Activated T-cell treated with anti-CD3 and anti-CD28 coated beads, Interleukin-2, amount 50 U/mL, for 24 hours (primary cell): ENCODE results near the gene SATB1.
"Not testable (repeated sequence)": the region's sequence is repeated elsewhere in the genome, so short reads cannot be mapped to it uniquely, and the experiment has no call there.

Experiments used
- DNase-seq: peaks from one replicate; pipeline ENCODE4 v3.0.0-alpha.2; 2020
- H3K27ac Mint-ChIP-seq: 2 replicates; pipeline ENCODE4 v1.8.0; 2020; ENCODE audit warnings: mild to moderate bottlenecking, mixed read lengths
- H3K27me3 Mint-ChIP-seq: 2 replicates; pipeline ENCODE4 v1.8.0; 2020; ENCODE audit warnings: mixed read lengths
- H3K36me3 Mint-ChIP-seq: 2 replicates; pipeline ENCODE4 v1.8.0; 2020; ENCODE audit warnings: low read depth, mixed read lengths
- H3K4me1 Mint-ChIP-seq: 2 replicates; pipeline ENCODE4 v1.8.0; 2020; ENCODE audit warnings: low read depth, mixed read lengths
- H3K4me3 Mint-ChIP-seq: 2 replicates; pipeline ENCODE4 v1.8.0; 2020; ENCODE audit warnings: mild to moderate bottlenecking, moderate library complexity, mixed read lengths
- H3K9me3 Mint-ChIP-seq: 2 replicates; pipeline ENCODE4 v1.8.0; 2020; ENCODE audit warnings: mixed read lengths

Gene SATB1

DNA sequence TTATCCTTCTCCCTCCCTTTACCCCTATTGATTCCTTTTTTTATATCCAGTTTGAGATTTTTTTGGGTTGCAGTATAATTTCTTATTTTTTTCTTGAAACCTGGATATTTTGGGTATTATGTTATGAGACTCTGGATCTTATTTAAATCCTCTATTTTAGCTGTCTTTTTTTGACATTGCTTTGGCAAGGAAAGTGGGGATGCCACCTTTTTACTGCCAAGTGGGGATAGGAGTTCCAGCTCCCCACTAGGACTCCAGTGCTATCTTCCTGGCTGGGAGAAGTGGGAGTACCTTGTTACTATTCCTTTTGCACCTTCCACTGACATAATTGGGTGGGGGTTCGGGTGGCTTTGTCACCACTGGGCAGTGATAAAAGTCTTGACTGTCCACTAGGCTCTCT lies 87.9 kb downstream of the SATB1 start:
- H3K36me3 Mint-ChIP-seq, result no peaks in the 10 kb centered on the region
- H3K4me3 Mint-ChIP-seq, result no peak overlapping the region
- no peak for DNase-seq
- no peaks in the 10 kb centered on the region for H3K9me3 Mint-ChIP-seq
- no peak overlapping the region for H3K27ac Mint-ChIP-seq
- peaks cover 12% of the 10 kb centered on the region for H3K4me1 Mint-ChIP-seq
- no peaks in the 10 kb centered on the region for H3K27me3 Mint-ChIP-seq

DNA sequence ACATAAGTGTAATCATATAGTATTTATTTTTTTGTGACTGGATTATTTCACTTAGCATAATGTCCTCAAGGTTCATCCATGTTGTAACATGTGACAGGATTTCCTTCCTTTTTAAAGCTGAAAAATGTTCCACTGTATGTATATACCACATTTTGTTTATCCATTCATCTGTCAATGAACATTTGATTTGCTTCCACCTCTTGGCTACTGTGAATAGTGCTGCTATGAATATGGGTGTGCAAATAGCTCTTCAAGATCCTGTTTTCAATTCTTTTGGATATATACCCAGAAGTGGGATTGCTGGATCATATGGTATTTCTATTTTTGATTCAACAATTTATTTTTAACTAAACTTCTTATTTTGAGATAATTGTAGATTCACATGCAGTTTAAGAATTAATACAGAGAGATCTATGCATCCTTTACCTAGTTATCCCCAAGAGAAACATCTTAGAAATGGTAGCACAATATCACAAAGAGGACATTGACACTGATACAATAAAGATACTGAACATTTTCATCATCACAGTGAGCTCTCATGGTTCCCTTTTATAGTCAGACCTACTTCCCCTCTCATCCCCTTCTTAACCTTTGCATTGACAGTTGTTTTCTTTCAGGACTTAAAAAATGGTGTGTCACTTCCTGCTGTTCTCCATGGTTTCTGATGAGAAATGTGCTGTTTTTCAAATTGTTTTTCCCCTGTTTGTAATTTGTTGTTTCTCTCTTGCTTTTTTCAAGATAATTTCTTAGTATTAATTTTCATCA lies 90.1 kb downstream of the SATB1 start:
- no peaks in the 10 kb centered on the region for H3K36me3 Mint-ChIP-seq
- no peak overlapping the region for H3K4me3 Mint-ChIP-seq
- no peaks in the 10 kb centered on the region for H3K9me3 Mint-ChIP-seq
- no peak for DNase-seq
- peaks cover 12% of the 10 kb centered on the region for H3K4me1 Mint-ChIP-seq
- H3K27ac Mint-ChIP-seq, result no peak overlapping the region
- H3K27me3 Mint-ChIP-seq, result no peaks in the 10 kb centered on the region

- not testable (repeated sequence) for H3K9me3 Mint-ChIP-seq, H3K27me3 Mint-ChIP-seq, DNase-seq, H3K4me3 Mint-ChIP-seq, H3K27ac Mint-ChIP-seq, H3K36me3 Mint-ChIP-seq
- peaks cover 11% of the 10 kb centered on the region for H3K4me1 Mint-ChIP-seq
Measured at GRCh38 chr3:18330772-18331441, 94.2 kb downstream of the SATB1 start.

DNA sequence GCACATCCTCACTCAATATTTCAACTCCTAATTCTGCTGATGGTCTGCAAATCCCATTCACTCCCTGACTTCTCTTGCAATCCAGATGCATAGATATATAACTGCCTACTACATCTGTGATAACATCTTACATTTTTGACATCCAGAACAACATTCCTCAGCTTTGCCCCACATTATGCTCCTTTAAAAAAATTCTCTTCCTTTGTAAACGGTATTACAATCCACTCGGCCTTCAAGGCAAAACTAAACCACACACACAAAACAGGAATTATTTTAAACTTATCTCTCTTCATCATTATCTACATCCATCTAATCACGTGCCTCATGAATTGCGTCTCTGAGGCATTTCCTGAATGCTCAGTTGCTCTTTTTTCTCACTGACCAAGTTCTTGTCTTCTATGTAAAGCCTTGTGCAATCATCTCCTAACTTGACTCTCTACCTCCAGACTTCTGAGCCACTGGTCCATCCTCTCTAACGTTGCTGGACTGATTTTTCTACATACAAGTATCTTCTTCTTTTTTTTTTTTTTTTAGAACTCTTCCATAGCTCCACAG lies 117.0 kb downstream of the SATB1 start:
- no peaks in the 10 kb centered on the region for H3K36me3 Mint-ChIP-seq
- no peak for DNase-seq
- H3K27ac Mint-ChIP-seq, result no peak overlapping the region
- H3K27me3 Mint-ChIP-seq, result no peaks in the 10 kb centered on the region
- H3K4me3 Mint-ChIP-seq, result no peak overlapping the region
- H3K9me3 Mint-ChIP-seq, result no peaks in the 10 kb centered on the region
- no peaks in the 10 kb centered on the region for H3K4me1 Mint-ChIP-seq

GRCh38 chr3:18307529-18307928 lies 117.6 kb downstream of the SATB1 start:
- Mint-ChIP-seq H3K36me3 (no peaks in the 10 kb centered on the region), H3K9me3 (no peaks in the 10 kb centered on the region), H3K27me3 (no peaks in the 10 kb centered on the region), H3K4me3 (no peak overlapping the region), H3K4me1 (peaks cover under 1% of the 10 kb centered on the region), H3K27ac (no peak overlapping the region)
- DNase-seq, result no peak

GRCh38 chr3:18302517-18302916 lies 122.6 kb downstream of the SATB1 start:
- no peak overlapping the region for H3K4me3 Mint-ChIP-seq
- DNase-seq, result no peak
- H3K27me3 Mint-ChIP-seq, result no peaks in the 10 kb centered on the region
- H3K9me3 Mint-ChIP-seq, result peaks cover 6% of the 10 kb centered on the region
- no peak overlapping the region for H3K27ac Mint-ChIP-seq
- peaks cover 2% of the 10 kb centered on the region for H3K4me1 Mint-ChIP-seq
- no peaks in the 10 kb centered on the region for H3K36me3 Mint-ChIP-seq

DNA sequence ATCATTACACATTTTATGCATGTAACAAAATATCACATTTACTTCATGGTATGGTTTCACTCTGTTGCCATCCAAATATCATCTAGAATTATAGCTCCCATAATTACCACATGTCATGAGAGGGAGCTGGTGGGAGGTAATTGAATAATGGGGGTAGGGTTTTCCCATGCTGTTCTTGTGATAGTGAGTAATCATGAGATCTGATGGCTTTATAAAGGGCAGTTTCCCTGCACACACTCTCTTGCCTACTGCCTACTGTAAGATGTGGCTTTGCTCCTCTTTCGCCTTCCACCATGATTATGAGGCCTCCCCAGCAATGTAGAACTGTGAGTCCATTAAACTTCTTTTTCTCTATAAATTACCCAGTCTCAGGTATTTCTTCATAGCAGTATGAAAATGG lies 123.4 kb downstream of the SATB1 start:
- Mint-ChIP-seq H3K27me3 (no peaks in the 10 kb centered on the region), H3K9me3 (peaks cover 13% of the 10 kb centered on the region), H3K4me3 (no peak overlapping the region), H3K4me1 (peaks cover 2% of the 10 kb centered on the region), H3K27ac (no peak overlapping the region), H3K36me3 (no peaks in the 10 kb centered on the region)
- no peak for DNase-seq

DNA sequence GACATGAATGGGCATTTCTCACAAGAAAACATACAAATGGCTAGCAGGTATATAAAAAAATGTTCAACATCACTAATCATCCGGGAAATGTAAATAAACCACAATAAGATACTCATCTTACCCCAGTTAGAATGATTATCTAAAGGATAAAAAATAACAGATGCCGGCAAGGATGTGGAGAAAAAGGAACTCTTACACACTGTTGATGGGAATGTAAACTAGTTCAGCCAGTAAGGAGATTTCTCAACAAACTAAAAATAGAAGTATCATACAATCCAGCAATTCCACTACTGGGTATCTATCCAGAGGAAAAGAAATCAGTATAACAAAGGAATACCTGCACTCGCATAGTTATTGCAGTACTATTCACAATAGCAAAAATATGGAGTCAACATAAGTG lies 124.2 kb downstream of the SATB1 start:
- no peak for DNase-seq
- H3K9me3 Mint-ChIP-seq, result peaks cover 18% of the 10 kb centered on the region
- H3K27me3 Mint-ChIP-seq, result no peaks in the 10 kb centered on the region
- H3K27ac Mint-ChIP-seq, result no peak overlapping the region
- H3K4me1 Mint-ChIP-seq, result peaks cover 2% of the 10 kb centered on the region
- peaks cover 2% of the 10 kb centered on the region for H3K36me3 Mint-ChIP-seq
- no peak overlapping the region for H3K4me3 Mint-ChIP-seq

- no peaks in the 10 kb centered on the region for H3K4me1 Mint-ChIP-seq
- DNase-seq, result no peak
- H3K27me3 Mint-ChIP-seq, result no peaks in the 10 kb centered on the region
- peaks cover 3% of the 10 kb centered on the region for H3K36me3 Mint-ChIP-seq
- H3K9me3 Mint-ChIP-seq, result peaks cover 21% of the 10 kb centered on the region
- H3K4me3 Mint-ChIP-seq, result no peak overlapping the region
- no peak overlapping the region for H3K27ac Mint-ChIP-seq
Measured at GRCh38 chr3:18297126-18297525, 128.0 kb downstream of the SATB1 start.
